ENCODE results near the gene PSME3IP1. TPM values are rescaled to one million over a fixed set of nuclear protein-coding genes. Genes with fewer than 3 reads are reported as not detected.

The PSME3IP1 gene
- total RNA-seq, 1 donor from 2014 or later = 62.9 TPM

DNA sequence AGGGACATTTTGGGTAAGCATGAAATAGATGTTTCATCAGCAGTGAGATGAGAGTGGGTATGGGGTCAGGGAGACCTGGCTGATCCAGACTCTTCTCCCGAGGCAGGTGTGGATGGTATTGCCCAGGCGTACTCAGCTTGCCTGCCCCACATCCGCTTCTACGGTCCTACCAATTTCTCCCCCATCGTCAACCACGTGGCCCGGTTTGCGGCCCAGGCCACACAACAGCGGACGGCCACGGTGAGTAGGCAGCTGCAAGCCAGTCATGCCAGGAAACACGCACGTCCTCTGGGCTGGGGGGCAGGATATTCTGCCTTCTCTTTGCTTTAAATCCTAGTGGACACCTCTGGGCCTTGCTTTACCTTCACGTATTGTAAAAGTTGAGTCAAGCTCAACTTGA is 48.8 kb downstream of the PSME3IP1 start:
- DNase-seq (ENCODE audit: low read depth) (no peak), FAIRE-seq (no peak)
- TF ChIP-seq, protein P1, sequence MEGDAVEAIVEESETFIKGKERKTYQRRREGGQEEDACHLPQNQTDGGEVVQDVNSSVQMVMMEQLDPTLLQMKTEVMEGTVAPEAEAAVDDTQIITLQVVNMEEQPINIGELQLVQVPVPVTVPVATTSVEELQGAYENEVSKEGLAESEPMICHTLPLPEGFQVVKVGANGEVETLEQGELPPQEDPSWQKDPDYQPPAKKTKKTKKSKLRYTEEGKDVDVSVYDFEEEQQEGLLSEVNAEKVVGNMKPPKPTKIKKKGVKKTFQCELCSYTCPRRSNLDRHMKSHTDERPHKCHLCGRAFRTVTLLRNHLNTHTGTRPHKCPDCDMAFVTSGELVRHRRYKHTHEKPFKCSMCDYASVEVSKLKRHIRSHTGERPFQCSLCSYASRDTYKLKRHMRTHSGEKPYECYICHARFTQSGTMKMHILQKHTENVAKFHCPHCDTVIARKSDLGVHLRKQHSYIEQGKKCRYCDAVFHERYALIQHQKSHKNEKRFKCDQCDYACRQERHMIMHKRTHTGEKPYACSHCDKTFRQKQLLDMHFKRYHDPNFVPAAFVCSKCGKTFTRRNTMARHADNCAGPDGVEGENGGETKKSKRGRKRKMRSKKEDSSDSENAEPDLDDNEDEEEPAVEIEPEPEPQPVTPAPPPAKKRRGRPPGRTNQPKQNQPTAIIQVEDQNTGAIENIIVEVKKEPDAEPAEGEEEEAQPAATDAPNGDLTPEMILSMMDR (IDR thresholded peaks at IDR 0.05; ENCODE audit: insufficient read depth, low read length, severe bottlenecking) = no peak

DNA sequence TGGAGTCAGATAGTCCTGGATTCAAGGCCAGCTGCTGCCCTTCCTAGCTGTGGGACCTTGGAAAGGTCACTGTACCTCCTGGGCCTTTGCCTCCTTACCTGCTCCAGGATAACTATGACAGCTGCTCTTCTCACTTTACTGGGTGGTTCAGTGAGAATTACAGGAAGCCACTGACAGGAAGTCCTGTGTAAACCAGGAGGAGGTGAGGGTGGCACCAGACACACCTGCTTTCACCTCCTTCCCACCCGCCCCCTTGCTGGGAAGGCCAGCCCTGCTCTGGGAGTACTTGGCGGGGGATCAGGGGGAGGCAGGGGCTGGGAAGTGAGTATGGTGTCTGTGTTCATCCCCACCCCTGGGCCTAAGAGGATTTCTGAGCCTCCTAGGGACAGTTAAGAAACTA is 50.9 kb downstream of the PSME3IP1 start:
- TF ChIP-seq, protein P1 (IDR thresholded peaks at IDR 0.05; ENCODE audit: insufficient read depth, low read length, severe bottlenecking) = no peak
- Histone ChIP-seq H3K27me3 (ENCODE audit: control insufficient read depth, insufficient read depth, low read length) (no peaks in the 10 kb centered on the region), H3K36me3 (ENCODE audit: control insufficient read depth, insufficient read depth, low read length) (no peaks in the 10 kb centered on the region), H3K4me3 (ENCODE audit: low read depth, low read length) (no peak overlapping the region)
- DNase-seq (ENCODE audit: low read depth) (no peak), FAIRE-seq (no peak)

More for the DNA sequence above, 48.8 kb downstream of the PSME3IP1 start:
- H3K36me3 ChIP-seq (ENCODE audit: control insufficient read depth, insufficient read depth, low read length) = no peaks in the 10 kb centered on the region
- H3K4me3 ChIP-seq (ENCODE audit: low read depth, low read length) = no peak overlapping the region
- no peaks in the 10 kb centered on the region for H3K27me3 ChIP-seq (ENCODE audit: control insufficient read depth, insufficient read depth, low read length)

- Histone ChIP-seq H3K27me3 (ENCODE audit: control insufficient read depth, insufficient read depth, low read length) (no peaks in the 10 kb centered on the region), H3K4me3 (ENCODE audit: low read depth, low read length) (no peak overlapping the region), H3K36me3 (ENCODE audit: control insufficient read depth, insufficient read depth, low read length) (no peaks in the 10 kb centered on the region)
- FAIRE-seq (no peak), DNase-seq (ENCODE audit: low read depth) (no peak)
- TF ChIP-seq, protein P1 (IDR thresholded peaks at IDR 0.05; ENCODE audit: insufficient read depth, low read length, severe bottlenecking) = no peak
Measured at GRCh38 chr16:57133886-57134285, 52.0 kb downstream of the PSME3IP1 start.

GRCh38 chr16:57133031-57133430 is 52.8 kb downstream of the PSME3IP1 start:
- TF ChIP-seq, protein P1 (IDR thresholded peaks at IDR 0.05; ENCODE audit: insufficient read depth, low read length, severe bottlenecking) = no peak
- Histone ChIP-seq H3K27me3 (ENCODE audit: control insufficient read depth, insufficient read depth, low read length) (no peaks in the 10 kb centered on the region), H3K4me3 (ENCODE audit: low read depth, low read length) (no peak overlapping the region), H3K36me3 (ENCODE audit: control insufficient read depth, insufficient read depth, low read length) (no peaks in the 10 kb centered on the region)
- no peak for DNase-seq (ENCODE audit: low read depth)
- FAIRE-seq = no peak

GRCh38 chr16:57132470-57132869 is 53.4 kb downstream of the PSME3IP1 start:
- no peak for DNase-seq (ENCODE audit: low read depth)
- no peaks in the 10 kb centered on the region for H3K36me3 ChIP-seq (ENCODE audit: control insufficient read depth, insufficient read depth, low read length)
- TF ChIP-seq, protein P1 (IDR thresholded peaks at IDR 0.05; ENCODE audit: insufficient read depth, low read length, severe bottlenecking) = no peak
- FAIRE-seq = no peak
- H3K4me3 ChIP-seq (ENCODE audit: low read depth, low read length) = no peak overlapping the region
- no peaks in the 10 kb centered on the region for H3K27me3 ChIP-seq (ENCODE audit: control insufficient read depth, insufficient read depth, low read length)

- FAIRE-seq (no peak), DNase-seq (ENCODE audit: low read depth) (no peak)
- Histone ChIP-seq H3K27me3 (ENCODE audit: control insufficient read depth, insufficient read depth, low read length) (no peaks in the 10 kb centered on the region), H3K36me3 (ENCODE audit: control insufficient read depth, insufficient read depth, low read length) (no peaks in the 10 kb centered on the region), H3K4me3 (ENCODE audit: low read depth, low read length) (no peak overlapping the region)
- TF ChIP-seq, protein P1 (IDR thresholded peaks at IDR 0.05; ENCODE audit: insufficient read depth, low read length, severe bottlenecking) = no peak
Measured at GRCh38 chr16:57131351-57131970, 54.4 kb downstream of the PSME3IP1 start.

Data from bronchial epithelial cell (primary cell).